HUES64 (cell line): Measurements from ENCODE around the gene ARHGAP6.

Experiments used
- H3K27ac ChIP-seq: 2 replicates; pipeline ENCODE4 v1.7.0; 2013; ENCODE audit warnings: low read depth, low read length, inconsistent platforms
- H3K27me3 ChIP-seq: 2 replicates; pipeline ENCODE4 v1.6.1; 2013; ENCODE audit warnings: mild to moderate bottlenecking, low read length; ENCODE audit not compliant: insufficient read depth
- H3K36me3 ChIP-seq: 2 replicates; pipeline ENCODE4 v1.6.1; 2013; ENCODE audit warnings: mild to moderate bottlenecking, low read length; ENCODE audit not compliant: insufficient read depth
- H3K4me1 ChIP-seq: 2 replicates; pipeline ENCODE4 v1.6.1; 2013; ENCODE audit warnings: mild to moderate bottlenecking, low read length, moderate library complexity; ENCODE audit not compliant: insufficient read depth
- H3K4me3 ChIP-seq: 2 replicates; pipeline ENCODE4 v1.5.1; 2013; ENCODE audit warnings: mild to moderate bottlenecking, low read length, moderate library complexity
- H3K9ac ChIP-seq: 2 replicates; pipeline ENCODE4 v1.6.1; 2013; ENCODE audit warnings: mild to moderate bottlenecking, low read depth, low read length
- H3K9me3 ChIP-seq: 2 replicates; pipeline ENCODE4 v1.6.1; 2013; ENCODE audit warnings: low read depth, low read length; ENCODE audit not compliant: insufficient read depth
- WGBS: fragments of 150-250, 120-280 bp; methylation state at CpG from one replicate; pipeline ENCODE4 v1.1.7; 2013; ENCODE audit warnings: missing lambda C conversion rate; 5-methylcytosine and 5-hydroxymethylcytosine counted together

ARHGAP6 gene

GRCh38 chrX:11205796-11206195 is 459.9 kb downstream of the ARHGAP6 start:
- Histone ChIP-seq H3K4me1 (no peaks in the 10 kb centered on the region), H3K36me3 (no peaks in the 10 kb centered on the region), H3K9ac (no peak overlapping the region), H3K27me3 (no peaks in the 10 kb centered on the region), H3K9me3 (no peaks in the 10 kb centered on the region), H3K27ac (no peak overlapping the region), H3K4me3 (no peak overlapping the region)
- WGBS = 85% methylated on average over 4 of the region's 4 CpGs

DNA sequence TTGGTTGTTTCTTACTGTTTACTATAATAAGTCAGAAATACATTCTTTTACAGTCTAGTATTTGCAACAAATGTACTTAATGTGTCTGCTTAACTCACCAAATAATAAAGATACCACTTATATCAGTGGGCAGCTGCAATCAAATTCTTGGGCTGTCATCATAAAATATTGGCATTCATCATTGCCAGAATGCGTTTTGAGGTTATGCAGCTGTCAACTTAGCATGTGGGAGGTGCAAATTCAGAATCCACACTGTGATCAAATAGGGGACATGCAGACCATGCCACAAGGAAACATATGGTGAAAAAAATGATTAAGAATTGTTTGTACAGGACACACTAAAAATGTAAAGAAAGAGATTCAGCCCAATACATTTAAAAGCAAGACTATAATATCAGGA is 468.0 kb downstream of the ARHGAP6 start:
- 73% methylated on average over 1 of the region's 1 CpG for WGBS
- Histone ChIP-seq H3K9me3 (no peaks in the 10 kb centered on the region), H3K27me3 (no peaks in the 10 kb centered on the region)

GRCh38 chrX:11196476-11196875 is 469.2 kb downstream of the ARHGAP6 start:
- no peaks in the 10 kb centered on the region for H3K36me3 ChIP-seq
- no peak overlapping the region for H3K4me3 ChIP-seq
- no peaks in the 10 kb centered on the region for H3K4me1 ChIP-seq
- no peak overlapping the region for H3K27ac ChIP-seq
- no peak overlapping the region for H3K9ac ChIP-seq
- H3K27me3 ChIP-seq = no peaks in the 10 kb centered on the region
- H3K9me3 ChIP-seq = no peaks in the 10 kb centered on the region
- 89% methylated on average over 2 of the region's 2 CpGs for WGBS

More for the DNA sequence above, 468.0 kb downstream of the ARHGAP6 start:
- H3K4me1 ChIP-seq = no peaks in the 10 kb centered on the region
- no peak overlapping the region for H3K9ac ChIP-seq
- no peak overlapping the region for H3K4me3 ChIP-seq
- H3K27ac ChIP-seq = no peak overlapping the region
- H3K36me3 ChIP-seq = no peaks in the 10 kb centered on the region

DNA sequence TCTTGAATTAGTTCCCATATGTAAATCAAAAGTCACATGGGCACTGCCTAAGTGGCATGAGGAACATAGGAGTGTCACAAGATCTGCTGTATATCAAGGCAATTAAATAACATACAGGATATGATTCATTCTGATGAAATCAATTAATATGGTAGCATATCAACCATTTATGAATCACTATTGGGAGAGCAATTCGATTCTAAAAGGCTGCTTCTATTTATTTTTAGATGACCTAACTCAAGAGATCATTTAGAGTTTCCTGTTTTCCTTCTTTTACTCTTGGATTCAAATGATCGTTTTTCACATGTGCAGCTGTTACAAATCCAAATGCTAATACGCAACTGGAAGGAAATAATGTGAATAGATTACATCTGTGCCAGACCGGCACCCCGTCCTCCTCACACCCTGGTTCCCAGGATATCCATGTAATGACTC is 472.7 kb downstream of the ARHGAP6 start:
- H3K4me3 ChIP-seq = no peak overlapping the region
- no peak overlapping the region for H3K9ac ChIP-seq
- WGBS = 95% methylated on average over 4 of the region's 5 CpGs
- no peaks in the 10 kb centered on the region for H3K36me3 ChIP-seq
- H3K9me3 ChIP-seq = no peaks in the 10 kb centered on the region
- no peaks in the 10 kb centered on the region for H3K27me3 ChIP-seq
- no peaks in the 10 kb centered on the region for H3K4me1 ChIP-seq
- H3K27ac ChIP-seq = no peak overlapping the region

DNA sequence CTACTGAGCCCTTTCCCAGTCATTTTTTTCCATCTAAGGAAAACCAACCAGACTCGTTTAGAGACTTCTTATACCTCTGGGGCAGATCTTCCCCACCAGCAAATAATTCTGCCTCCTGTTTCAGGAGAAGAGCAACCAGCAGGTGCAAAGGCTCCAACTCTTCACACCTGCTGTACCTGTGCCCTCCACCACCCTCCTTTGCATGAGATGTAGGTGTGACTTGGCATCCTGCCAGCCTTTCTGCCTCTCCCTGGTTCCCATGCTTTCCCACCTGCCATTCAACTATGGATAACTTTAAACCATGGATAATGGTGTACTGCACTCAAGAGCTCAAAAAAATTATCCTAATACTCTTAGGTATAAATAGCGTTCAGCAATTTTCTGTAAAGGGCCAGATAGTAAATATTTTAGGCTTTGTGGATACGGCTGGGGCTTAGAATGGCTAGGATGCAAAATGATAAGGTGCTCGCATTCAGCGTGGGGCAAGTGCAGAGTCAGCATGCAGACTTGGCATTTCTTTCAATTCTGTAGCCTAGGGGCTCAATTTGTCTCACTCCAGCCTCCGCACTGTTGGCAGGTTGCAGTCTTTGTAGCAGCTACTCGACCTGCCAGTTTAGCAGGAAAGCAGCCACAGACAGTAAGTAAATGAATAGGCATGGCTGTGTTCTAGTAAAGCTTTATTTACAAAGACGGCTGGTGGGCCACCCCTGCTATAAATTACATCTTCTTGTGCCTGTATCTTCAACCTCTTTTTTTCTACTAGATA is 474.8 kb downstream of the ARHGAP6 start:
- no peak overlapping the region for H3K27ac ChIP-seq
- no peaks in the 10 kb centered on the region for H3K9me3 ChIP-seq
- H3K4me3 ChIP-seq = no peak overlapping the region
- WGBS = 80% methylated on average over 7 of the region's 8 CpGs
- no peaks in the 10 kb centered on the region for H3K4me1 ChIP-seq
- no peaks in the 10 kb centered on the region for H3K27me3 ChIP-seq
- no peaks in the 10 kb centered on the region for H3K36me3 ChIP-seq
- H3K9ac ChIP-seq = no peak overlapping the region

DNA sequence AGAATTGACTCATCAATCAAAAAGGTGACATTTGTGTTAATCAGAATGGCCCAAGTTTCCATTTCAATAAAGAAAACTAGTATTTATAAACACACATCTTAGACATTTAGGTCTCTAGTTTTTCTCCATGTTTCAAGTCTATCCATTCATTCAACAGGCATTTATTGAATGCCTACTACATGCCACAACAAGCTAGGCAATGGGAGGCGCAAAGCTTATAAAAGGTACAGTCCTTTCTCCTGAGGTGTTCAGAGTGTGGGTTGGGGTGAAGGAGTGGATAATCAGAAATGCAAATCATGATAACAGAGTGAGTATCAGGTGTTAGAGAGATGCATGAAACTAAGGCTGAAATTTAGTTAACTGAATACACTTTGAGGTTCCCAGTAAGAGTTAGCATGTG is 476.6 kb downstream of the ARHGAP6 start:
- Histone ChIP-seq H3K36me3 (no peaks in the 10 kb centered on the region), H3K4me3 (no peak overlapping the region), H3K27ac (no peak overlapping the region), H3K27me3 (no peaks in the 10 kb centered on the region), H3K9ac (no peak overlapping the region), H3K4me1 (no peaks in the 10 kb centered on the region), H3K9me3 (no peaks in the 10 kb centered on the region)
- WGBS = 100% methylated on average over 1 of the region's 1 CpG

GRCh38 chrX:11188664-11189063 is 477.1 kb downstream of the ARHGAP6 start:
- no peaks in the 10 kb centered on the region for H3K36me3 ChIP-seq
- no peak overlapping the region for H3K4me3 ChIP-seq
- H3K4me1 ChIP-seq = no peaks in the 10 kb centered on the region
- 96% methylated on average over 7 of the region's 7 CpGs for WGBS
- no peak overlapping the region for H3K27ac ChIP-seq
- H3K27me3 ChIP-seq = no peaks in the 10 kb centered on the region
- H3K9me3 ChIP-seq = no peaks in the 10 kb centered on the region
- no peak overlapping the region for H3K9ac ChIP-seq

- H3K9ac ChIP-seq = no peak overlapping the region
- WGBS = 92% methylated on average over 3 of the region's 3 CpGs
- H3K9me3 ChIP-seq = no peaks in the 10 kb centered on the region
These were observed 478.7 kb downstream of the ARHGAP6 start for GRCh38 chrX:11187001-11187400.

GRCh38 chrX:11185861-11186260 is 479.9 kb downstream of the ARHGAP6 start:
- no peaks in the 10 kb centered on the region for H3K4me1 ChIP-seq
- H3K9ac ChIP-seq = no peak overlapping the region
- no peak overlapping the region for H3K4me3 ChIP-seq
- H3K27me3 ChIP-seq = no peaks in the 10 kb centered on the region
- no peak overlapping the region for H3K27ac ChIP-seq
- no peaks in the 10 kb centered on the region for H3K36me3 ChIP-seq
- H3K9me3 ChIP-seq = no peaks in the 10 kb centered on the region

More at GRCh38 chrX:11187001-11187400, 478.7 kb downstream of the ARHGAP6 start:
- Histone ChIP-seq H3K4me3 (no peak overlapping the region), H3K36me3 (no peaks in the 10 kb centered on the region), H3K4me1 (no peaks in the 10 kb centered on the region), H3K27me3 (no peaks in the 10 kb centered on the region), H3K27ac (no peak overlapping the region)

DNA sequence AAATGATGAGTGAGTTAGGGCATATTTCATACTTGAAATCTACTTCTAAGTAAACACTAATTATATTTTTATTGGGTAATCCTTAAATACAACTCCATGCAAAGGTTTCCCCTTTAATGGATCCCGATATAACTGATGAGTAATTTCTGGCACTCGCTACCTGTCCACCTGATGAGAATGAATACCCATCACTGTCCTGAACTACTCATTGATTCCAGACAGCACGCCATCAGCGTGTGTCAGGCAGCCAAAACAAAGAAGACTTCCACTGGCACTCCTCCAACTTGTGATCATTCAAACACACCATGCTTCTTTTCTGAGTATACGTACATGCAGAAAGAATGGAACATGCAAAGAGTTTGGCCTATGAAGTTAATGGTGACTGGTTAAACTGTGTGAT is 485.1 kb downstream of the ARHGAP6 start:
- H3K27ac ChIP-seq = no peak overlapping the region
- H3K4me1 ChIP-seq = no peaks in the 10 kb centered on the region
- WGBS = 95% methylated on average over 5 of the region's 5 CpGs
- H3K27me3 ChIP-seq = no peaks in the 10 kb centered on the region
- no peak overlapping the region for H3K9ac ChIP-seq
- H3K36me3 ChIP-seq = no peaks in the 10 kb centered on the region
- no peaks in the 10 kb centered on the region for H3K9me3 ChIP-seq
- no peak overlapping the region for H3K4me3 ChIP-seq

DNA sequence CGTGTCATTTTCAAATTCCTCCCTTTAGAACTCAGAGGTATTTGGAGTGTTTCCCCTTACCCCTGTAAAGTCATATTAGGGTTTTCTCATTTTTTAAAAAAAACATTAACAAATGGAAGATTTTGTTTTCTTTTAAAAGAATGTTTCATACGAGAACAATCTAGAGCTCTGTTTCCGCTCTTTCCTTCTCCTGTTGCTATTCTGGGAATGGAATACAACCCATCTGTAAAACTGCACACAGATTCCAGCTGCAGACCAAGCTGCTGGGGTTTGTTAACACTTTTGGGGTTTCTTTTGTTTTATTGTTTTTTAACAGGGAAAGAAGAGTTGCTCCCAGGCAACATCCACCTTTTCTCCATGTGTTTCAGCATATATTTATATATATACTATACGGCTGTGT is 493.3 kb downstream of the ARHGAP6 start:
- no peaks in the 10 kb centered on the region for H3K4me1 ChIP-seq
- WGBS = 89% methylated on average over 3 of the region's 4 CpGs
- no peaks in the 10 kb centered on the region for H3K27me3 ChIP-seq
- H3K27ac ChIP-seq = no peak overlapping the region
- no peak overlapping the region for H3K4me3 ChIP-seq
- H3K9ac ChIP-seq = no peak overlapping the region
- no peaks in the 10 kb centered on the region for H3K36me3 ChIP-seq
- no peaks in the 10 kb centered on the region for H3K9me3 ChIP-seq

GRCh38 chrX:11171956-11172355 is 493.8 kb downstream of the ARHGAP6 start:
- Histone ChIP-seq H3K4me1 (no peaks in the 10 kb centered on the region), H3K27me3 (no peaks in the 10 kb centered on the region), H3K36me3 (no peaks in the 10 kb centered on the region), H3K9me3 (no peaks in the 10 kb centered on the region), H3K4me3 (no peak overlapping the region), H3K9ac (no peak overlapping the region), H3K27ac (no peak overlapping the region)
- 75% methylated on average over 2 of the region's 4 CpGs for WGBS
